T-helper 22 cell (primary cell): ENCODE data around the gene COPB2.

Source experiments
- DNase-seq: peaks from one replicate; pipeline ENCODE4 v3.0.0-alpha.2; 2020; ENCODE audit warnings: low read depth

Gene COPB2

GRCh38 chr3:139327231-139327630, 62.2 kb downstream of the COPB2 start:
- no peak for DNase-seq

- DNase-seq: no peak
These were observed 62.7 kb downstream of the COPB2 start for GRCh38 chr3:139326707-139327106.

DNA sequence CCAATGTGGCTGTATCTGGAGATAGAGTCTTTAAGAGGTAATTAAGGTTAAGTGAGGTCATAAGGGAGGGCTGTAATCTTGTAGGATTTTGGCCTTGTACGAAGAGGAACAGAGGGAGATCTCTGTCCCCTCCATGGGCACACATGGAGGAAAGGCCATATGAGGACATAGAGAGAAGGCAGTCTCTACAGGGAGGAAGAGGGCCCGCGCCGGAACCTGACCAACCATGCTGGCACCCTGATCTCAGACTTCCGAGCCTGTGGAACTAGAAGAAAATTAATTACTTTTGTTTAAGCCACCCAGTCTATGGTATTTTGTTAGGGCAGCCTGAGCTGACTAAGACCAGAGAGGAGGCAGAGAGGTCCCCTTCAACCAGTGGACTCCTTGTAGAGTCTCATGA, 63.3 kb downstream of the COPB2 start:
- DNase-seq: no peak

DNA sequence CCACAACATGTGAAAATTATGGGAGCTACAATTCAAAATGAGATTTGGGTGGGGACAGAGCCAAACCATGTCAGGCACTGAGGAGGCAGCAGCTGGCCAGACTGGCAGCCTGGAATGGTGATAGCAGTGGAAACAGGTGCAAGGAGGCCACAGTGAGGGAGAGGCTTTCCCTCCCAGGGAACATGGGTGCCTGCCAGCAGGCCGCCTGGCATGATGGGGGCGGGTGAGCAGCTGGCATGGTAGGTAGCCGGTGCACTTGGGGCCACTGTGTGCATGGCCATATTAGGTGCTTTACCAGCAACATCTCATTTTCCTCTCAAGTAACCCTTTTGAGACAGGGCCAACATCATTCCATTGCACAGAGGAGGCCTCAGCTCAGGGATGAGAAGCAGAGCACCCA, 63.9 kb downstream of the COPB2 start:
- DNase-seq: no peak

GRCh38 chr3:139324456-139324855, 65.0 kb downstream of the COPB2 start:
- DNase-seq: no peak

GRCh38 chr3:139323146-139323545, 66.3 kb downstream of the COPB2 start:
- DNase-seq: no peak

DNA sequence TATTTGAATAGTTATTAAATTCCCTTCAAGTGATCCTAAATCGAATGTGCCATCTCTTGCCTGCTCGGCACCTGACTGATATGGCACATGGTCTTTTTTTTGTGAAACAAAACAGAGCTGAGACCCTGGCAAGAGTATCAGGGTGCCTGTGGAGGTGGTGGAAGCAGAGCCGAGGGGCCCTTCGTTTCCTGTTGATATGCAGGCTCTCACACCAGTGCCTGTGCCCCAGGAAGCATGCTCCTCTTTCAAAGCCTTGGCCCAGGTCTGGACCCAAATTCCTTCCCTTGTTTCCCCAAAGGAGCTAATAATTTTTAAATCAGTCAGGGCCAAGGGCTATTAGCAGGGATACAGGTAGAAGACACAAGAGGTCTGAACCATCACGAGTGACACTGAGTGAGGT, 67.1 kb downstream of the COPB2 start:
- DNase-seq: no peak

DNA sequence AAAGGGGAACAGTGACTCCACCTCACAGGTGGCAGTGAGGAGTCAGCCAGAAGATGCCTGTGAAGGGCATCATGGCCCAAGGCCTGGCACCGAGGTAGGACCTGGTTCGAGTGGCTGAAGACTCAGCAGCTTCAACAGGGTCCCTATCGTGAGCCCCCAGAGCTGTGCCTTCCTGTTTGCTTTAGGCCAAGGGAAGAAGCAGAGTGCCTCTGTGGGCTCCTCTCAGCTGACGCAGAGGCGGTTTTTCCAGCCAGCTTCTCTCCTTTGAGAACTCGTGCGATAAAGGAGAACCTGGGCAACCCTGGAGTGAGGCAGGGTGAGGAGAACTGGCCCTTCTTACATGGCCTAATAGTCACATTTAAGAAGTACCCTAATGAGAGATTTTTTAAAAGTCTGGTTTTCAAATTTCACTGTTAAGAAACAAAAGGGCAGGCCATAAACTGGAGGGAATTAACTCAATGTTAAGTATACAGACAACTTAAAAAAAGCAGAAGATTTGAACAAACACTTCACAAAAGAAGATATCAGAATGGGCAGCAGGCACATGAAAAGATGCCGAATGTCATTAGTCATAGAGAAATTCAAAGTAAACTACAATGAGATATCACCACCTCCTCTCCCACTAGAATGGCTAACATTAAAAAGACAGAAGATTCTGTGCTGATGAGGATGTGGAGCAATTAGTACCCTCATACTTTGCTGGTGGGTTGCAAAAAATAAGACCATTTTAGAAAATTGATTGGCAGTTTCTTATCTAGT, 68.7 kb downstream of the COPB2 start:
- no peak for DNase-seq

GRCh38 chr3:139319428-139320402, 69.7 kb downstream of the COPB2 start:
- DNase-seq: no peak

DNA sequence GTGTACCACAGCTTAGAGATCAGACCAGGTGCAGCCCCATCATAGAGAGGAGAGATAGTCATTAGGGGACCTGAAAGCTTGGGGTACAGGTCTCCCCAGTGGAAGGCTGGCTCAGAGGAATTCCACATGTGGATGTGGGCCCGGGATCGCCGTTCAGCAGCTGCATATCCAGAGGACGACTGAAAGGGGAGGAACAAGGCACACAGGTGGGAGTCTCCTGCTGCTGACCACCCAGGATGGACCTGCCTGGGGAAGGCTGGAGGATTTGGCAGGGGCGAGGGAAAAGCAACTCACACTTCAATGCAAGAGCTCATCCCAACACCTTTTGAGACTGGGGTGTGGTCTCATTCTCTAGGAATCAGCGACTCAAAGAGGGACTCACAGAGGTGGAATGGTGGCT, 70.6 kb downstream of the COPB2 start:
- no peak for DNase-seq

DNA sequence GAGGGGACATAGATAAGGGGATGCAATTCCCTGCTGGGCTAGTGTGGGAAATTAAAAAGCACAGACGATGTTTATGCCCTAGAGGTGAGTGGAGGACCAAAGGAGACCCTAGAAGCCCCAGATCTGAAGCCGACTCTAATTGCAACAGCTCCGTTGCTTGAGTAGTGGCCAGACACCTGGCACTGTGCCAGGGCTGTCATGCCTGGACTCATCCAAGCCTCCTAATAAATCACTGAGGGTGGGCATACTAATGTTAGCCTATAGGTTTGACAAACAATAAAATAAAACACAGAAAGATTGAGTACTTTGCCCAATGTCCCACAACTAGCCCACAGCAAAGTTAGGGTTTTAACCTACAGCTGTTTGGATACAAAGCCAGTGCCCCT, 71.0 kb downstream of the COPB2 start:
- no peak for DNase-seq

DNA sequence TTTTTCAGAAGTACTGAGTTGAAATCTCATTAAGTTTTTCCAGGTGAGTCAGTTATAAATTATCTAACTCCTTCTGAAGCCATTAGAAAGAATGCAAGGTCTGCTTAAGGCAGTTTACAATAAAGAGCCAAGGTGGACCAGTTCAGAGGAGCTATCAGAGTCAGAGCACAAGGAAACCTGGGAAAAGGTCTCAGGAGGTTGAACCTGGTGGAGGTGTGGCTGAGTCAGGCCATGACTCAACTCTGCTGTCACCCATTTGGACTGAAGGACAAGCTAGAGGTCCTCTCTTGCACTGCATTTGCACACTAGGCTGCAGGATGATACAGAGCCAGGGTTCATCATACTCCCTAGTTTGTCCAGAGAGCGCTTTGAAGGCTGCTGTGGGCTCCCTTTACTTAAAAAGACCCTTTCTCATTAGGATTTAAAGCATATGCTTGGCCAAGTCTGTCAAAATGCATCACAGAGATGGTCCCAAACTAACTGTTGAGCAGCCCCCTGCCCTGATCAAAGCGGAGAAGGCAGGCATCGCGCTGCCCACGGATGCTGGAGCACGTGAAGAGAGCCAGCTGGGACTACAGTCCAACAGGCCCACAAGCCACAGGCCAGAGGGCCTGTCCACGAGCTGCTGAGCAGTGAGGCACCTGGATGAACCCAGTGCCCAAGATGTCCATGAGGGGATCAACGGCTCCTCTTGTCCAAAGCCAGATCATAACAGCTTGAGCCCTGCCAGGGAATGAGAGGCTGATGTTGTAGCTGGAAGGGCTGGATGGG, 71.6 kb downstream of the COPB2 start:
- DNase-seq: no peak

DNA sequence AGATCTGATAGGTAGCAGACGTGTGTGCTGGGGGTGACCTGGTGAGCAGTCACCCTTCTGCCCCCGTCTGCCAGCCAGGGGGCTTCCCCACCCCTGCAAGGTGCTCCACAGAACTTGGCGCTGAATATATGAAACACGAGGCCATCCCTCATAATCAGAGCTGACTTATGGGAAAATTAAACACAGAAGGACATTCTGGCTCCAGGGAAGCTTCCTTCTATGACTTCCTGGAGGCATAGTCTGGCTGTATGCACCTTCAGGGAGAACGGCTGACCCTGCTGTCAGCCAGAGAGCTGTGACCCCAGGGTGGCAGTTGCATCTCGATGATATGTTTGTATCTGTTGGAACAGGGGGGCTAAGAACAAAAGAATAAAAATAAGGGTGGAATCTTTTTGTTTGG, 72.2 kb downstream of the COPB2 start:
- no peak for DNase-seq

DNA sequence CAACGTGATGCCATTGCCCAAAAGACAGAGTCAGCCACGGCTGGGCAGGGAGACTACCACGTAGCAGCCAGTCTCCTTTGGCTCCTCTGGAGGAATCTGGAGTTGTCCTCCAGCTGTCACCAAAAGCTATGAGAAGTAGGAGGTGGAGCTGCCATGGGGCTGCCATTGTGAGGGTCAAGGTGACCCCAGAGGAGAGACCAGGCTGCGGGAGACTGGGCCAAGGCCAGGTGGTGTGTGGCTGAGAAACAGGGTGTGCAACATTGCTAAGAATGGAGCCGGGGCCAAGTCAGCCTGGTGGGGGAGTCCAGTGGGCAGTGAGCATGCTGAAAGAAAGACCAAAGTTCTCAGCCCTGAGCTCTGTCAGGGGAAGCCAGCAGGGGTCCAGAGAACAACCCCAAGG, 75.5 kb downstream of the COPB2 start:
- DNase-seq: no peak

GRCh38 chr3:139312959-139313358, 76.5 kb downstream of the COPB2 start:
- DNase-seq: no peak

DNA sequence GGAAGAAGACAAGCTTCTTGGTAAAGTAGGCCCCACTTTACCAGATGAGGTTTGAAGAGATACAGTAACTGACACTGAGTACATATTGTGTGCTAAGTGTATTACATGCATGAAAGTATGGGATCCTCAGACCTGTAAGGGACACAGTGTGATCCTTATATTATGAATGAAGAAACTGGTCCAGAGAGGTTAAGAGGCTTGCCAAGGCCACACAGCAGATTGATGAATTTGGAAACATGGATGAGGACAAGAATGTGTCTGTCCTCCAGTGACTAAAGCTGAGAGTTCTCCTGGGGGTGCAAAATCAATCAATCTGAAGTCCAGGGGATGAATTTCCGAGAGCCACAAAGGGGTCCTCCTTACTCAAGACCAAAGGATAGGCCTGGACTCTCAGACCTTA, 77.0 kb downstream of the COPB2 start:
- DNase-seq: no peak

DNA sequence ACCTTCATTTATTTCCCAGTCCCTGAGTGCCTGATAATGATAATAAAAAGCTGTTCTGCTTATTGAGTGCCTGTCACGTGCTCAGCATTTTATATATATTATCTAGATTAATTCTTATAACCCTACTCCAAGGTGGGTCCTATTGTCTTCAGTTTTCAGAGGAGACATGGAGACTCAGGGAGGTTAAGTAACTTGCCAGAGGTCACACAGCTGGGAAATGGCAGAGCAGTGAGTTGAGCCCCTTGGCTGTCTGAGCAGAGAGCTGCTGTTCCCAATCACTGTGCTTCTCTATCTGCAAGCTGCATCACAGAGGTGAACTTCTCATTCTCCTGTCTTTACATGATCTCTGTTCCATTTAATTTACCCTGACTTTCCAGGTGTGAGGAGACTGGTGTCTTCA, 77.9 kb downstream of the COPB2 start:
- no peak for DNase-seq

DNA sequence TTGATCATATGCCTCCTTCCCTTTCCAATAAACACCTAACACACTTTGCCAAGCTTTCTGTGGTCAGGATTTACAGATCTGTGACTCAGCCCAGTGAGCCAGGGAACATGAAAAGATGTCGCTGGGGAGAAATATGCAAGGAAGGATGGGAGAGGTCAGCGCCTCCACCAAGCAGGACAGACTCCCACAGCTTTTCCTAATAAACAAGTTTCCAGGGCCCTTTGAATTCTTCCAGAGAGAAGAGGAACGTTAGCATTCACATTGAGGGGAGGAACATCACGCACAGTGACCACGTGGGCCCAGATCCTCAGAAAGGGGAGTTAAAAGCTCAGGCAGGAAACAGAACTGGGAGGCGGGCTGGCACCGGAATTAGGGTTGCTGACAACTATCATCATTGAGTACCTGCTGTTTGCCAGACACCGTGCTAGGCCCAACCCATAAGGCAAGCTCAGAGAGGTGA, 78.9 kb downstream of the COPB2 start:
- DNase-seq: no peak

GRCh38 chr3:139309880-139310279, 79.6 kb downstream of the COPB2 start:
- DNase-seq: no peak

GRCh38 chr3:139309061-139309591, 80.3 kb downstream of the COPB2 start:
- DNase-seq: no peak

DNA sequence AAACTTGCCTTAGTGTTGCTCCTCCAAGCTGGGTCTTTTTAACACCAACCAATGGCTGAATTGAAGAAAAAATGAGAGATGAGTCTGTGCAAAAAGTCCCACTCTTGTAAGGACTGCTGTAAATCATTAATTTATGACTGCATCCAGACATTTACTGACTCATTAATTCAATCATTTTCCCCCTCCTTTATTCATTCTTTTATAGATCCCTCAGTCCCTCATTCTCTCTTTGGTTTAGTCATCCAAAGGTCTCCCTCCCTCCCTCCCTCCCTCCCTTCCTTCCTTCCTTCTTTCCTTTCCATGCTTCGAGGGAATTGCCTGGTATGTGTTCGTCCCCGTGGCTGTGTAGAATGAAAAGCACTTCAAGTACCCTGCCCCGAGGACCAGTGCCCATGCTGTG, 80.9 kb downstream of the COPB2 start:
- no peak for DNase-seq
